GM18870 (cell line): ENCODE data around the gene DUSP22.
A peak's percentile ranks its signal among the peaks of the same experiment; 100 is the strongest.

Experiments
- ATAC-seq: cut with Tn5 transposase; IDR thresholded peaks from one replicate; pipeline ENCODE4 v1.9.1; 2021; ENCODE audit warnings: moderate library complexity; ENCODE audit not compliant: unreplicated experiment

The DUSP22 gene

GRCh38 chr6:296151-297122 is 4.2 kb downstream of the DUSP22 start:
- peak; percentile 27 for ATAC-seq

GRCh38 chr6:297571-298232 is 5.4 kb downstream of the DUSP22 start:
- no peak for ATAC-seq

- no peak for ATAC-seq
Observed at GRCh38 chr6:298233-299103, 6.2 kb downstream of the DUSP22 start.

GRCh38 chr6:299104-299980 is 7.1 kb downstream of the DUSP22 start:
- no peak for ATAC-seq

GRCh38 chr6:300026-300425 is 7.7 kb downstream of the DUSP22 start:
- ATAC-seq = no peak

GRCh38 chr6:300494-301198 is 8.4 kb downstream of the DUSP22 start:
- no peak for ATAC-seq

- ATAC-seq = no peak
Observed at GRCh38 chr6:301526-301925, 9.2 kb downstream of the DUSP22 start.

GRCh38 chr6:301929-302705 is 9.8 kb downstream of the DUSP22 start:
- no peak for ATAC-seq

GRCh38 chr6:302760-303159 is 10.5 kb downstream of the DUSP22 start:
- ATAC-seq = no peak

GRCh38 chr6:303263-303662 is 11.0 kb downstream of the DUSP22 start:
- no peak for ATAC-seq

- ATAC-seq = no peak
Observed at GRCh38 chr6:303948-304558, 11.8 kb downstream of the DUSP22 start.

GRCh38 chr6:304833-305370 is 12.6 kb downstream of the DUSP22 start:
- ATAC-seq = no peak

- ATAC-seq = peak; percentile 90
Observed at GRCh38 chr6:305371-306206, 13.3 kb downstream of the DUSP22 start.

GRCh38 chr6:306641-307061 is 14.4 kb downstream of the DUSP22 start:
- ATAC-seq = no peak

- no peak for ATAC-seq
Observed at GRCh38 chr6:307065-307814, 15.0 kb downstream of the DUSP22 start.

GRCh38 chr6:307874-308273 is 15.6 kb downstream of the DUSP22 start:
- ATAC-seq = no peak
